T-helper 2 cell (primary cell): ENCODE data around the gene CNTD1.
"Not testable (repeated sequence)": the region's sequence is repeated elsewhere in the genome, so short reads cannot be mapped to it uniquely, and the experiment has no call there.

ENCODE experiments used
- DNase-seq, 5 experiments: peaks; one replicate each; pipeline versions ENCODE4 v3.0.0 to v3.0.0-alpha.2; 2012 to 2022

Gene CNTD1

DNA sequence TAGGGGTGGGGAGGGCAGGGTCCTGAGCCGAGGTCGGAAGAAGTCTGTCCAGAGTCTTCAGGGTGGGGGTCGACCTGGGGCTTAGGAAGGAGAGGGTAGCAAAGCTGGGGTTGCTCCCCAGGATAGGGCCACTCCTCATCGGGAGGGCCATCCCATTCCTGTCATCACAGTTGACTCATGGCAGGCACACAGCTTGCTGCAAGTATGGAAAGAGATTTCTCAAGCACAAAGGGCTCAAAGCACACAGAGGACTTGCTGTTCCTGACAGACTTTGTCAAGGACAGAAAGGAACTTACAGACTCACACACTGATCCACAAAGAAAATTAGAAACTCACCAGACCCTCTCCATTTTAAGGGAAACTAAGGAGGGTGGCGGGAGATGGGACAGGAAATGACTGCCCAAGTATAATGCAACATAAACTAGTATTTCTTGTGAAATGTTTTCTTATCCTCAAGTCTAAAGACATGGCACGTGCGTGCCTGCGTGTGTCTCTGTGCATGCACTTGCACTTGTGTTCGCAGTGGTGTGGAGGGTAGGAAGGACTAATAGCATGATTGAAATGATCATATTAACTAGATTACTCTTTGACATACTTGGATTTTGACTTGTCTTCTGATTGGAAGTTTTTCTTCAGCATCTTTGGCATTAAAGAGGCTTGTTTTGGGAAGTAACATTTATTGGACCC is 48.1 kb downstream of the CNTD1 start:
- no peak for DNase-seq

DNA sequence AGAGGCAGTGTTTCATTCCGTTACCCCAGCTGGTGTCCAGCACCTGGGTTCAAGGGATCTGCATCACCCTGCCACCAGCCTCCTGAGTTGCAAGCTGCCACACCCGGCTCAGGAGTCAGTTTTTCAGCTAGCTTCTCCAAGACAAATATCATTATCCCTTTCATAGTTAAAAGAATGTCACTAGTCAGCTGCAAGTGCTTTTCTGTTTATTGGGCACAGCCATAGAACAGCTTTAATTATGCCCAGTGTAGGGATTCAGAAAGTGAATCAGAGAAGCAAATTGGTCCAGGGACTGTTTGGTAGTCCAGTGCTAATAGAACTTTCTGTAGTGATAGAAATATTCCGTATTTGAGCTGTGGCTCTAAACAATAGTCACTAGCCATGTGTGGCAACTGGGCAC is 49.4 kb downstream of the CNTD1 start:
- no peak for DNase-seq

DNA sequence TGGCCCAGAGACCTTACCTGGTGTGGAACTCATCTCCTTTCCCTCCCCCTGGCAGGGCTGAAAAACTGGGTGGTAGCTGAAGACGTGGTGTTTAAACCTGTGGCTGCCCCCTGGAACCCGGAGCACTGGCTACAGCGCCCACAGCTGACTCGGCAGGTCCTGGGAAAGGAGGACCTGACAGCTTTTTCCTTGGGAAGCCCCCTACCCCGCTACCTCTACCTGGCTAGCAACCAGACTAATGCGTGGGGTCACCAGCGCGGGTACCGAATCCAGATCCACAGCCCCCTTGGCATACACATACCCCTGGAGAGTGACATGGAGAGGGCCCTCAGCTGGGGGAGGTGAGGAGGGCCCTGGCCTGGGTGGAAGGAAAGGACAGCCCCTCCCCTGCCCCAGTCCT is 50.4 kb downstream of the CNTD1 start:
- DNase-seq: no peak

DNA sequence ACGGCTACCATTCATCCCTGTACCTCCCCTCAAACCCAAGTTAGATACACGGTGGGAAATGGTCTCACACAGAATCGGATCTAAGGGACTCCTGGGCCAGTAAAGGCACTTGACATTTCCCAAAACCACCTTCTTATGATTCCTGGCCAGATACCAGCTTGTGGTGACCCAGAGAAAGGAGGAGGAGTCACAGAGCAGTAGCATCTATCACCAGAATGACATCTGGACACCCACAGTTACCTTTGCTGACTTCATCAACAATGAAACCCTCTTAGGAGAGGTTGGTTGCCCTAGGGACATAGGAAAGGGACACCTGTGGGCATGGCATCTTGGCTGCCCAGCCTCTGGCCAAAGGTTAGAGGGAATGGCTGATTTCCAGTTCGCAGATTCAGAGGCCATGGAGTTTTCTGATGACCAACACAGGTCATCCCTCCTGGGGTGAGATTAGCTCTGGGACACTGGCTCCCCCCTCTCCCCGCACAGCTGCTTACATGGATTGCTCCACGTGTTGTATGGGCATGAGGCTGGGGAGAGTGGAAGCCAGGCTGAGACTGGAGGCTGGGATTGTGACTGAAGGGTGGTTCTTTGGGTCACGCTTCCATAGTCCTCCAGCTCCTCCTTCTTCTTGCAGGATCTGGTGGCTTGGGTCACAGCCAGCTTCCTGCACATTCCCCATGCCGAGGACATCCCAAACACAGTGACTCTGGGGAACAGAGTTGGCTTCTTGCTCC is 51.0 kb downstream of the CNTD1 start:
- DNase-seq: no peak

DNA sequence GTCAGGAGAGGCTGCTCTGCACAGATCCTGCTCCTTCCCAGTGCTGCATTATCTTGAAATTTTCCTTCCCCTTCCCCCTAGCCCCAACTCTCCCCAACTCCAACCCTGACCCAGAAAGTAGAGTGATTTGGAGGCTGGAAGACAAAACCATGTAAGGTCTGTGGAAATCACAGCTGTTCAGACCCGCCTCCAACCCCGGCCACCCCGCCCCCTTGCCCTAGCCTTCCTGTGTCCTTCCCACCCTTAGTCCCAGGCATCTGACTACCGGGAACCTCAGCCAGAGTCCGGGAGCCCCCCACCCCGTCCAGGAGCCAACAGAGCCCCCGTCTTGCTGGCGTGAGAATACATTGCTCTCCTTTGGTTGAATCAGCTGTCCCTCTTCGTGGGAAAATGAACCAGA is 52.3 kb downstream of the CNTD1 start, which contains the start of gene AOC3:
TSS of gene AOC3 (plus strand) at position 246 of the 400 bp plus-strand sequence. CDS start at position 391, 145 bp downstream.
- no peak for DNase-seq

DNA sequence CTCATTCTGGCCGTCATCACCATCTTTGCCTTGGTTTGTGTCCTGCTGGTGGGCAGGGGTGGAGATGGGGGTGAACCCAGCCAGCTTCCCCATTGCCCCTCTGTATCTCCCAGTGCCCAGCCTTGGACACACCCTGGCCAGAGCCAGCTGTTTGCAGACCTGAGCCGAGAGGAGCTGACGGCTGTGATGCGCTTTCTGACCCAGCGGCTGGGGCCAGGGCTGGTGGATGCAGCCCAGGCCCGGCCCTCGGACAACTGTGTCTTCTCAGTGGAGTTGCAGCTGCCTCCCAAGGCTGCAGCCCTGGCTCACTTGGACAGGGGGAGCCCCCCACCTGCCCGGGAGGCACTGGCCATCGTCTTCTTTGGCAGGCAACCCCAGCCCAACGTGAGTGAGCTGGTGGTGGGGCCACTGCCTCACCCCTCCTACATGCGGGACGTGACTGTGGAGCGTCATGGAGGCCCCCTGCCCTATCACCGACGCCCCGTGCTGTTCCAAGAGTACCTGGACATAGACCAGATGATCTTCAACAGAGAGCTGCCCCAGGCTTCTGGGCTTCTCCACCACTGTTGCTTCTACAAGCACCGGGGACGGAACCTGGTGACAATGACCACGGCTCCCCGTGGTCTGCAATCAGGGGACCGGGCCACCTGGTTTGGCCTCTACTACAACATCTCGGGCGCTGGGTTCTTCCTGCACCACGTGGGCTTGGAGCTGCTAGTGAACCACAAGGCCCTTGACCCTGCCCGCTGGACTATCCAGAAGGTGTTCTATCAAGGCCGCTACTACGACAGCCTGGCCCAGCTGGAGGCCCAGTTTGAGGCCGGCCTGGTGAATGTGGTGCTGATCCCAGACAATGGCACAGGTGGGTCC is 52.9 kb downstream of the CNTD1 start:
- not testable (repeated sequence) for DNase-seq

DNA sequence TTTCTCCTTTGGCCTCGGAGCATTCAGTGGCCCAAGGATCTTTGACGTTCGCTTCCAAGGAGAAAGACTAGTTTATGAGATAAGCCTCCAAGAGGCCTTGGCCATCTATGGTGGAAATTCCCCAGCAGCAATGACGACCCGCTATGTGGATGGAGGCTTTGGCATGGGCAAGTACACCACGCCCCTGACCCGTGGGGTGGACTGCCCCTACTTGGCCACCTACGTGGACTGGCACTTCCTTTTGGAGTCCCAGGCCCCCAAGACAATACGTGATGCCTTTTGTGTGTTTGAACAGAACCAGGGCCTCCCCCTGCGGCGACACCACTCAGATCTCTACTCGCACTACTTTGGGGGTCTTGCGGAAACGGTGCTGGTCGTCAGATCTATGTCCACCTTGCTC is 53.7 kb downstream of the CNTD1 start:
- no peak for DNase-seq

DNA sequence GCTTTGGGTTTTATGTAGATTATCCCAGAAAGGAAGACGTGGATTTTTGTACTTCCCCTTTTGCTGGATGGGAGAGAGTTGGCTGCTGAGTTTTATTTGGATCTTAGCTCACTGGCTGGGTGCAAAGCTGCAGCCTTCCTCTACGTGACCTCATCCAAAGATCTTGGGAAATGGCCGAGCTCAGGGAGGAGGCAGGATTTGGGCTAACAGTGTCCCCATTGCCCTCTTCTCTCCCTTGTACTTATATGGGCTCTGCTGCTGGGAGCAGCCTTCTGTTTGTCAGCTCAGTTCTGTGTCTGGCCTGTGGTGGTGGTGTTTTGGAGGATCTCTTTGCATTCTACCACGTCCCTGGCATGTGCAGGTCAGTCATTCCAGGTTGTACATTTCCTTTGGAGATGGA is 54.3 kb downstream of the CNTD1 start:
- DNase-seq: no peak

DNA sequence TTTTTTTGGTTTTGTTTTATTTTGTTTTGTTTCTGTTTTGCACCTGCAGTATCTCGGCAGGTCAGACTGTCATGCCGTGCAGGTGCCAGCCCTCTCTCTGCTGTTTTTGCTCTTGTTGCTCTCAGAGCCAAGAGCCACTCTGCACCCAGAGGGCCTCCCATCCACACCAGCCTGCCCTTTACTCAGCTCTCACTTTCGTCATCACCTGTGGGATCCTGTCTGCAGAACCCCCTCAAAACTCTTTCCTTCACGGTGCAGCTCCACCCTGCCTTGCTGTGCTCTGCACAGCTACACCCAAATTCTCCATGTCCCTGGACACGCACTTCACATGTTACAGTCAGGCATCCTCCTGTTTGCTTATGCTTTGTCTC is 54.9 kb downstream of the CNTD1 start:
- no peak for DNase-seq

DNA sequence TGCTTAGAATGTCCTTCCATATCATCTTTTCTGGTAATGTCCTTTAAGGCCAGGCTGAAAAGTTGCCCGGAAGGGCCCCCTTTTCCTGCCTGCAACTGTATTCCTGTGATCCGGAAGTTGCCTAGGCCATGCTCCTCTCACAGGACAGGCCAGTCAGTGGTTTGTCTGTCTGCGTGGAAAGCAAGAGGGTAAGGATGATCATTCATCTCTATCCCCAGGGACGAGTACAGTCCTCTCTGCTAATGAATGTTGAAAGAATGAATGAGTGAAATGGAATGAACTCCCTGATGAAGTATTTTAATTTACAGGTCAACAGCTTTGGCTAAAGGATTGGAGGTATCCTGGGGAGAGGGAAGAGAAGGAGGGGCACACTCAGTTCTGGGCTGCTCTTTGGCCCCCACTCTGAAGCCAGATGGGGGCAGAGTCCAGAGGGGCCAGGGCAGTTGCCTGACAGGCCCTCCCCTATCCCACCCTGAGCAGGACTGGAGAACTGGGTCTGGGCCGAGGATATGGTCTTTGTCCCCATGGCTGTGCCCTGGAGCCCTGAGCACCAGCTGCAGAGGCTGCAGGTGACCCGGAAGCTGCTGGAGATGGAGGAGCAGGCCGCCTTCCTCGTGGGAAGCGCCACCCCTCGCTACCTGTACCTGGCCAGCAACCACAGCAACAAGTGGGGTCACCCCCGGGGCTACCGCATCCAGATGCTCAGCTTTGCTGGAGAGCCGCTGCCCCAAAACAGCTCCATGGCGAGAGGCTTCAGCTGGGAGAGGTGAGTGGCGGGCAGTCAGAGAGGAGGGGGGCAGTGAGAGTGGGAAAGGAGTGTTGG is 55.5 kb downstream of the CNTD1 start:
- DNase-seq: no peak

DNA sequence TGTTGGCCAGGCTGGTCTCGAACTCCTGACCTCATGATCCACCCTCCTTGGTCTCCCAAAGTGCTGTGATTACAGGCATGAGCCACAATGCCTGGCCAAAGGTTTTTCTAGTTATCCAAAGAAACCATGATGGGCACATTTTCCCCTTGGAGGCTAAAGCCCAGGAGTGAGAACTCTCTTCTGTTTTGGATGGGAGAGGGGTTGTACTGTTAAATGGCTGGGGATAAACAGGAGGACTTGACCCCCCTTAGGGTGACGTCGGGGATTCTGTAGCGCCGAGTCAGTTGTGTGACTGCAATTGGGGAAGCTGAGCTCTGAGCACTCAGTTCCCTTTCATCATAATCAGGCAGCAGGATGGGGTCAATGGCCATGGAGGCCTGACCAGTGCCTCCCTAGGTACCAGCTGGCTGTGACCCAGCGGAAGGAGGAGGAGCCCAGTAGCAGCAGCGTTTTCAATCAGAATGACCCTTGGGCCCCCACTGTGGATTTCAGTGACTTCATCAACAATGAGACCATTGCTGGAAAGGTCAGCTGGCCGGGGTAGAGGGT is 56.5 kb downstream of the CNTD1 start:
- no peak for DNase-seq

DNA sequence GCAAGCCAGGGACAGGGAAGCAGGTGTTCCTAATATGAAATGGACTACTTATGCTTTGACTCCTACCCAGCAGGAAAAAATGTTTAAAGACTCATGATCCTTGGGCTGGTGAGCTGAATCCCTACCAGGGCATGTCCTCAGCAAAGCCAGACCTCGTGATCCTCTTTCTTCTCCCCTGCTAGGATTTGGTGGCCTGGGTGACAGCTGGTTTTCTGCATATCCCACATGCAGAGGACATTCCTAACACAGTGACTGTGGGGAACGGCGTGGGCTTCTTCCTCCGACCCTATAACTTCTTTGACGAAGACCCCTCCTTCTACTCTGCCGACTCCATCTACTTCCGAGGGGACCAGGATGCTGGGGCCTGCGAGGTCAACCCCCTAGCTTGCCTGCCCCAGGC is 57.4 kb downstream of the CNTD1 start:
- DNase-seq: not testable (repeated sequence)

DNA sequence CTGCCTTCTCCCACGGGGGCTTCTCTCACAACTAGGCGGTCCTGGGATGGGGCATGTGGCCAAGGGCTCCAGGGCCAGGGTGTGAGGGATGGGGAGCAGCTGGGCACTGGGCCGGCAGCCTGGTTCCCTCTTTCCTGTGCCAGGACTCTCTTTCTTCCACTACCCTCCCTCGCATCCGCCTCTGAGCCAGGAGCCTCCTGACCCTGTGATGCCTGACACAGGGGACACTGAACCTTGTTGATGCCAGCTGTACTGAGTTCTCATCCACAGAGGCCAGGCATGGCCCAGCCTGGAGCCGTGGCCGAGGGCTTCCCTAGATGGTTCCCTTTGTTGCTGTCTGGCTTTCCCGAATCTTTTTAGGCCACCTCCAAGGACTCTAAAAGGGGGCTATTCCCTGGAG is 57.9 kb downstream of the CNTD1 start:
- DNase-seq: not testable (repeated sequence)

DNA sequence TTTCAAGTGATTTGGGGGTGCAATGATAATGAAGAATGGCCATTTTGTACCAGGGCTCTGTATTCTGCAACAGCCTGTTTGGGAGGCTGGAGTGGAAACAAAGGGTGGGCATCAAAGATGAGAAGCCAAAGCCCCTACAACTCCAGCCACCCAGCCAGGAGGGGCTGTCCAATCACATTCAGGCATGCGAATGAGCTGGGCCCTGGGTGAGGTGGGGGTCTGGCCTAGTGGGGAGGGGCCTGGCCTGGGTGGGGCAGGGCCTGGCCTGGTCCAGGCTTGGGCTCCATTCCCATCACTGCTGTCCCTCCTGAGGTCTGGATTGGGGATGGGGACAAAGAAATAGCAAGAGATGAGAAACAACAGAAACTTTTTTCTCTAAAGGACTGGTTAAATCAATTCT is 58.7 kb downstream of the CNTD1 start:
- DNase-seq: no peak
